GM18951 (cell line): ENCODE data around the gene IQGAP1.
"Not testable (repeated sequence)": the region's sequence is repeated elsewhere in the genome, so short reads cannot be mapped to it uniquely, and the experiment has no call there.

Source experiments
- POLR2A ChIP-seq: IDR thresholded peaks from 4 replicates; pipeline ENCODE4 v1.6.1; 2011; ENCODE audit warnings: mild to moderate bottlenecking; ENCODE audit not compliant: insufficient read length, insufficient read depth; ENCODE audit errors: extremely low read depth
- in situ Hi-C: fragments of 300-500 bp; cut with MboI; formaldehyde crosslinking; loops from one replicate; pipeline ENCODE4 v1.12.0; 2022; ENCODE audit warnings: low sequenced_read_pairs, mixed read lengths, inconsistent platforms; ENCODE audit not compliant: unreplicated experiment

IQGAP1 gene

GRCh38 chr15:90407336-90407735 is 19.3 kb downstream of the IQGAP1 start:
- in situ Hi-C loops, result no loop called here
- no peak for TF ChIP-seq POLR2A

- no peak for TF ChIP-seq POLR2A
- in situ Hi-C loops, result no loop called here
Measured at GRCh38 chr15:90407871-90408317, 19.9 kb downstream of the IQGAP1 start.

- no peak for TF ChIP-seq POLR2A
- in situ Hi-C loops, result no loop called here
Measured at GRCh38 chr15:90408657-90409056, 20.6 kb downstream of the IQGAP1 start.

GRCh38 chr15:90409587-90409986 is 21.5 kb downstream of the IQGAP1 start:
- in situ Hi-C loops, result not testable (repeated sequence)

- in situ Hi-C loops, result not testable (repeated sequence)
Measured at GRCh38 chr15:90410316-90410715, 22.3 kb downstream of the IQGAP1 start.

- in situ Hi-C loops, result no loop called here
- TF ChIP-seq POLR2A, result no peak
Measured at GRCh38 chr15:90411176-90411575, 23.1 kb downstream of the IQGAP1 start.

- TF ChIP-seq POLR2A, result no peak
- in situ Hi-C loops, result no loop called here
Measured at GRCh38 chr15:90412356-90413194, 24.5 kb downstream of the IQGAP1 start.

GRCh38 chr15:90413411-90414379 is 25.7 kb downstream of the IQGAP1 start:
- TF ChIP-seq POLR2A, result no peak
- in situ Hi-C loops, result no loop called here

GRCh38 chr15:90414408-90415028 is 26.5 kb downstream of the IQGAP1 start:
- in situ Hi-C loops, result no loop called here

GRCh38 chr15:90416052-90416451 is 28.0 kb downstream of the IQGAP1 start:
- in situ Hi-C loops, result not testable (repeated sequence)

More at GRCh38 chr15:90414408-90415028, 26.5 kb downstream of the IQGAP1 start:
- no peak for TF ChIP-seq POLR2A

GRCh38 chr15:90418627-90419026 is 30.6 kb downstream of the IQGAP1 start:
- in situ Hi-C loops, result no loop called here
- no peak for TF ChIP-seq POLR2A

GRCh38 chr15:90419206-90419605 is 31.2 kb downstream of the IQGAP1 start:
- TF ChIP-seq POLR2A, result no peak
- in situ Hi-C loops, result no loop called here

- in situ Hi-C loops, result no loop called here
- TF ChIP-seq POLR2A, result no peak
Measured at GRCh38 chr15:90419738-90420406, 31.8 kb downstream of the IQGAP1 start.
